HL-60/S4 treated with retinoic acid at 250 ng/mL for 4 days and 3 days (cell line): ENCODE measurements around the gene KCNN3.
"Not testable (repeated sequence)": the region's sequence is repeated elsewhere in the genome, so short reads cannot be mapped to it uniquely, and the experiment has no call there.

Experiments used
- in situ Hi-C: fragments of 300-500 bp; cut with MboI; formaldehyde crosslinking; loops from 2 replicates; pipeline ENCODE4 v1.7.0; 2022; ENCODE audit warnings: low sequenced_read_pairs

KCNN3 gene

DNA sequence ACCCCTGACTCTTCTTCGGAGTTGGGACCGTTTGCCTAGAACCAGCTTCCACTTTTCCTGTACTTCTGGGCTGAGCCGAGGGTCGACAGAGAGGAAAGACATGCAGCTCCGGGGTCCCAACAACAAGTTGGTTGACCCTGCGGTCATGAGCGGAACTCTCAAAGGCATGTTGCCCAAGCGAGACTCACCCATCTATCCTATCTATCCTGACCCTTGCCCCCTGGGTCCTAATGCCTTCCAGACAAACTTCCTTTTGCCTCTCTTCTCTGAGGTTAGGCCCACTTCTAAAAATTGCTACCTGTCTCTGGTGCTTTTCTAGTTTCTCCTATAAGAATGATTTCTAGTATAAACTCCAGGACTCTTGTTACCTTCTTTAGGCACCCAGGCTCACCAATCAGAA lies 197.8 kb downstream of the KCNN3 start:
- in situ Hi-C loops, result not testable (repeated sequence)

DNA sequence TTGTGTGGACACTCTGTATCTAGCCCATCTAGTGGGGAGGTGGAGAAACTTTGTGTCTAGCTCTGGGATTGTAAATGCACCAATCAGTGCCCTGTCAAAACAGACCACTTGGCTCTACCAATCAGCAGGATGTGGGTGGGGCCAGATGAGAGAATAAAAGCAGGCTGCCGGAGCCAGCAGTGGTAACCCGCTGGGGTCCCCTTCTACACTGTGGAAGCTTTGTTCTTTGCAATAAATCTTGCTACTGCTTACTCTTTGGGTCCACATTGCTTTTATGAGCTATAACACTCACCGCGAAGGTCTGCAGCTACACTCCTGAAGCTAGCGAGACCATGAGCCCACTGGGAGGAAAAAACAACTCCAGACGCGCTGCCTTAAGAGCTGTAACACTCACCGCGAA lies 198.7 kb downstream of the KCNN3 start:
- in situ Hi-C loops, result not testable (repeated sequence)

DNA sequence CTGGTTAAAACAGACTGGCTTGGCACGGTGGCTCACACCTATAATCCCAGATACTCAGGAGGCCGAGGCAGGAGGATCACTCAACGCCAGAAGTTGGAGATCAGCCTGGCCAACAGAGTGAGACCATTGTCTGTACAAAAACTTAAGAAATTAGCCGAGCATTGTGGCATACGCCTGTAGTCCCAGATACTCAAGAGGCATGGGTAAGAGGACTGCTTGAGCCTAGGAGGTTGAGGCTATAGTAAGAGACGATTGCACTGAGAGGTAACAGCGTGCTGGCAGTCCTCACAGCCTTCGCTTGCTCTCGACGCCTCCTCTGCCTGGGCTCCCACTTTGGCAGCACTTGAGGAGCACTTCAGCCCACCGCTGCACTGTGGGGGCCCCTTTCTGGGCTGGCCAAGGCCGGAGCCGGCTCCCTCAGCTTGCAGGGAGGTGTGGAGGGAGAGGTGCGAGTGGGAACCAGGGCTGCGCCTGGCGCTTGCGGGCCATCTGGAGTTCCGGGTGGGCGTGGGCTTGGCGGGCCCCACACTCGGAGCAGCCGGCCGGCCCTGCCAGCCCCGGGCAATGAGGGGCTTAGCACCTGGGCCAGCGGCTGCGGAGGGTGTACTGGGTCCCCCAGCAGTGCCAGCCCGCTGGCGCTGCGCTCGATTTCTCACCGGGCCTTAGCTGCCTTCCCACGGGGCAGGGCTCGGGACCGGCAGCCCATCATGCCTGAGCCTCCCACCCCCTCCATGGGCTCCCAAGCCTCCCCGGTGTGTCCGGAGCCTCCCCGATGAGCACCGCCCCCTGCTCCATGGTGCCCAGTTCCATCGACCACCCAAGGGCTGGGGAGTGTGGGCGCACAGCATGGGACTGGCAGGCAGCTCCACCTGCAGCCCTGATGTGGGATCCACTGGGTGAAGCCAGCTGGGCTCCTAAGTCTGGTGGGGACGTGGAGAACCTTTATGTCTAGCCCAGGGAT lies 199.5 kb downstream of the KCNN3 start:
- in situ Hi-C loops, result not testable (repeated sequence)

DNA sequence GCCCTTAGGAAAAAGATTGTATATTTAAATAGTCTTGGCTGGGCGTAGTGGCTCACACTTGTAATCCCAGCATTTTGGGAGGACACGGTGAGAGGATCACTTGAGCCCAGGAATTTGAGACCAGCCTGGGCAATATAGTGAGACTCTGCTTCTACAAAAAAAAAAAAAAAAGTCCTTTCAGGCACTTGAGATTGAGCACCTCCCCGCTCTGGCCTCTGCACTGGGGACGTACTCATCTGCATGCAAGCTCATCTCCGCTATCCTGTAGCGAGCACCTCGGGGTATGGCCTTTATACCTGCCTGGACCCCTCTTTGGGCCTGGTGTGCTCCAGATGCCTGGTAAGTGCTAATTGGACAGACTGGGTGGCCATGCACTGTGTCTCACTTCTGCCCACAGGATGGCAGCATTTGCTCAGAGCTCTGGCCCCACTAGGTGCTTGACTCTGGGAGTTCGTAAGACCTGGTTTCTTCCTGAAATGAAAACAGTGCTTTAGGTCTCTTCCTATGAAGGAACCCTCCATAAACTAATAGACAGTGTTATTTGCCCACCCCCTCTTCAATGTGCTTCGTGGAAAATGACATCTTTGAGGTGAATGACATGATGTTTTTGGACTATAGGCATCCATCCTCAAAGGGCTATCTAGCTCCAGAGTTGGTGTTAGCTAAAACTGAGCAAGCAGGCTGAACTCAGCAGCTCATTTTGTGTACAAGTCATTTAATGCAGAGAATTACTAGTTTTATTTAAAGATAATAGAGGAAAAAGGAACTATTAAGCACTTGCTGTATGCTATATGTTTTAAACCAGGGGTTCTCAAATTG lies 200.4 kb downstream of the KCNN3 start:
- in situ Hi-C loops, result no loop called here

DNA sequence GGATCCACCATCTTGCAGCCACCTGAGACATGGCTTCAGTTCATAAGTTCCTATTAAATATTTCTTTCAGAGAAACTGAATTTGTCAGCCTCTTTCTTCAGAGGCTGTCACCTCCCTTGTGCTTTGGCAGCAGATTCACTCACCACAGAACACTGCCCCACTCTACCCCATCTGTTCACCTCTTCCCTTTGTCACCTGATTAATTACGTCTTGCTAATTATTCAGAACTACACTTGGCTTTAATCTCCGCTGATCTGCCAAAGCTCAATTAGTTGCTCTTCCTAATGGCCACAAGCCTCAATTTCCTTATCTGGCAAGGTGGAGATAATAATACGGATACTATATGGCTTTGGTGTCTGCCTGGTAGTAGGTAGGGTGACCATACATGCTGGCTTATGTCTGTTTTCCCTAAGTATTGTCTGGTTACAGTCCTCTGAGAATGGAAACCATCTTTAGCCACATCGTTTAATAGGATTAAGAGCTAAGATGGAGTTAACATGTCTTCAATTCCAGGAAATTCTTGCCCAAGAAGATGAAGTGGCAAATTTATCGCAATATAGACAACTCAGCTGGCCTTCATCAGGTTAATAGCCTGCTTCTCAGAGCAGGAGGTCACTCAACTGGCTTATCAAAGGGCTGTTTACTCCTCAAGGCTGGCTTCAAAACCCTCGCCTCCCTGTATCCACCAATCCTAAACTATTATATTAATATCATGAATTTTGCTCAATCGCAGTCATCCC lies 203.9 kb downstream of the KCNN3 start:
- in situ Hi-C loops, result no loop called here

DNA sequence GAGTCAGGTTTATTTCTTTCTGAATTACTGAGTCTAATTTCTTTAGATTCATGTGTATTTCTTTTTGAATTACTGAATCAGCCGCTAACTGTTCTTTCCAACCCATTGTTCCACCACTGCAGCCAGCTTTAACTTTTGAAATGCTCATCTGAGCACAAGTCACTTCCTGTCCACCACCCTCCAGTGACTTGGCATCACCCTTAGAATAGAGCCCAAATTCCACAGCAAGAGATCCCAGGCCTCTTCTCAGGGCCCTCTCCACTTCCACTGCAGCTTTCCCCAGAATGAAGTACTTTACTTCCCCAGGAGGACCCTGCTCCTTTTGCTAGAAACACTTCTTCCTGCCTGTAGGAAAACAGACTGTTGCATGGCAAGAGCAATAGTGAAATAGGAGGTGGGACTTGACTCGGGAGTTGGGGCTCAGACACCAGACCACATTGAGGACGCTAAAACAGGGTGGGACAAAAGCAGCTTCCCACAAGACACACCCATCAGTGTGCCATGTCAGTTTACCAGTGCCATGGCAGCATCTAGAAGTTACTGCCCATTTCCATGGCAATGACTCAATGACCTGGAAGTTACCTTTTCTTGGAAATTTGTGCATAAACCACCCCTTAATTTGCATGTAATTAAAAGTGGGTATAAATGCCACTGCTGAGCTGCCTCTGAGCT lies 205.6 kb downstream of the KCNN3 start:
- in situ Hi-C loops, result no loop called here

DNA sequence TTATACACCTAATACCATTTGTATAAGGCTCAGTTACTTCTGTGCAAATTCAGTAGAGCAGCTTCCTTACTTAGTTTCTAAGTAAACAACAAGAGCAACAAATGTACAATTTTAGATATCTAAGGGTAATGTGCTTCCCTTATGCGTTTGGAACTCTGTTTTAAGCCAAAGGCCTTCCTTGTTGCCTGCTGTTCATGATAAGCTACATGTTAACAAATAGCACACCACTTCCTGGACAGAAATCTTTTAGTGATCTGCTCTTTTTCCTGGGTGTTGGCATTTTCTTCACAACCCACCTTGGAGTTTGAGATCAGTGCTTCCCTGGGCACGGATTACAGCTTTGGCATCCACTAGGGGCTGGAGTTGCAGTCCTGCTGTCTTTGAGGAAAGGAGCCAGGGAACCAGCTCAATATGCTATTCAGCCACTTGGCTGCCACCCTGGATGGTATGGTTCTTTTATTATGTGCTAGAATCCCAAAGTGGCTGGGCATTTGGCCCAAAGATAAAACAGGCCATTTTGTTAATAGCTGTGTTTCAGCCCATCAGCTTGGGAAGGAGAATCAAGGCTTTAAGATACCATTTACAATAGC lies 206.5 kb downstream of the KCNN3 start:
- in situ Hi-C loops, result no loop called here

DNA sequence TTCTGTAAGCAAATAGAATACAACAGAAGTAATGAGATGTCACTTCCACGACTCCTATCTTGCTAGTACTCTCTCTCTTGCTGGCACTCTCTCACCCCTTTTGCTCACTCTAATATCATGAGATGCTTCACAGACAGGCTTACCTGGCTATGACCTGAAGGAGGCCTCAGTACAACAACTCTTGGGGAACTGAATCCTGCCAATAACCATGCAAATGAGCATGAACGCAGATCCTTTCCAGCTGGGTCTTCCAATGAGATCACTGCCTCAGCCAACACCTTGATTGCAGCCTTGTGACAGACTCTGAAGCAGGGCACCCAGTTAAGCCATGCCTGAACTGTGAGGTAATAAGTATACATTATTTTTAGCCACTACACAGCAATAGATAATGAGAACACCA lies 209.0 kb downstream of the KCNN3 start:
- in situ Hi-C loops, result no loop called here

DNA sequence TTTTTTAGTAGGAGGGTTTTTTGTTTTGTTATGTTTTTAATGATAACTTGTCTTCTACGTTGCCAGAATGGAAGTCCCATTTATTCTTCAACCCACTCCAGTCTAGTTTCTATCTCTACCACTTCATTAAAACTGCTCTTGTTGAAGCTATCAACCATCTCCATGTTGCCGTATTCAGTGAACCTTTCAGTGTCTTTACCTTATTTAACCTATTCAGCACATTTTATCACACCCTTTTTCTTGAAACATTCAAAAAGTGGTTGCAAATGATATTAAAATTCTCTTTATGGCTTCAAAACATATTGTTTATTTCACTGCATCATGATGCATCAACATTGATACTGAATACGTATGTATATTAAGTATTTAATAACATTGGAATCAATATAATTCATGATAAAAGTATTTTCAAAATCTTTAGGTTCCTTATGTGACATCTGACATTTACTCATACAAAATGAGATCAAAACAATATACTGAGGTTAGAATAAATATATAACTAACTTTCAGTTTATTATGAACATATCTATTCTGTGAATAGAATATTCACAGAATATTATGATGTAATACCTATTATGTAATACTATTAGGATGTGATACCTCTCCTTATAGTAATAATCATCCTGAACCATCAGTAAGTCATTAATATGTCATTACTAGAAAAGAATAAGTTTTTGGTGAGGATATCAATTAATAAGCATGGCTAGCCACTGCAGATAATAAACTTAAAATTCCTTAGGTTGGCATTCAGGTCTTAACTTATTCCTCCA lies 210.1 kb downstream of the KCNN3 start:
- in situ Hi-C loops, result no loop called here

DNA sequence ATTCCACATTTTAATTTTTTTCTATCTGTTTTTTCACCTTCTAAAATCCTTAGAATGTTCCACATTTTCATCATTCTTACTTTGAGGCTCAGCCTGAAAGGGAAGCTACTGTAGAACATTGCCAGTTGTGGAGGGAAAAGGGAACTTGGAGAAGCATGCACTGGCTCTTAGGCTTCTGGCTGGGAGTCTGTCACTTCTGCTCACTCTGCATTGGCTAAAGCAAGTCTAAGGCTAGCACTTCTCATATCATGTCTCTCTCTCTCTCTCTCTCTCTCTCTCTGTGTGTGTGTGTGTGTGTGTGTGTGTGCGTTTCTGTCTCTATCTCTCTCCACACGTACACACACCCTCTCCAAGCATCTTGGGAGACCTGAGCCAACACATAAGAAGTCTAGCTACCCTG lies 212.5 kb downstream of the KCNN3 start:
- in situ Hi-C loops, result no loop called here

DNA sequence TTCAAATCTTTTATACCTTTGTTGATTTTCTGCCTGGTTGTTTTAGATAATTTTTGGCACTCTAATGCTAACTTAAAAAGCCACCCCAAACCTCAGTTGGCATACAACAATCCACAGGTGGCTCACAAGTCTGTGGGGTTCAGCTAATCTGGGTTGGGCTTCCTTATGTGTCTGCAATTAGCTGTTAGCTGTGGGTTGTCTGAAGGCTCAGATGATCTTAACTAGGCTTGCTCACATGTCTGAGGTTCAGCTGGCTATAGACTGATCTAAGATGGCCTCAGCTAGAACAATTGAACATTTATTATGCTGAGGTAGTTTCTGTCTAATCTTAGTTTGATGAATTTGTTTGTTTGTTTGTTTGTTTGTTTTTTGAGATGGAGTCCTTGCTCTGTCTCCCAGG lies 217.2 kb downstream of the KCNN3 start:
- in situ Hi-C loops, result no loop called here
